Measurements from ENCODE around the gene NTN3. TPM values are rescaled to one million over a fixed set of nuclear protein-coding genes. Genes with fewer than 3 reads are reported as not detected.
A peak's percentile ranks its signal among the peaks of the same experiment; 100 is the strongest.

The NTN3 gene
- total and polyA plus RNA-seq, 2 of the 8 experiments (the other 6 are each of a cell fraction or from before 2014, with no cell fraction given) = 0.30 to 0.34 TPM

- TF ChIP-seq KDM4A (IDR thresholded peaks at IDR 0.05; ENCODE audit: low read depth, low read length, severe bottlenecking) (peak; percentile 83), RAD21 (IDR thresholded peaks at IDR 0.05 in 1 of 2, conservative IDR thresholded peaks at IDR 0.05 in 1 of 2; ENCODE audit: low read depth in 2 of 2, low read length in 2 of 2) (no peak; a peak in 1 of 4 replicates), MAX (IDR thresholded peaks at IDR 0.05) (peak; percentile 98), RBBP5 (IDR thresholded peaks at IDR 0.05; ENCODE audit: borderline replicate concordance, low read depth, low read length) (peak; percentile 62; the same call in 1 of the 2 replicates), NANOG (IDR thresholded peaks at IDR 0.05; ENCODE audit: insufficient read depth, low read depth, low read length, poor library complexity, severe bottlenecking) (no peak), TAF1 (IDR thresholded peaks at IDR 0.05; ENCODE audit: low read depth, low read length) (peak; percentile 80), CHD2 (IDR thresholded peaks at IDR 0.05; ENCODE audit: low read length) (peak; percentile 67), ASH2L (IDR thresholded peaks at IDR 0.05; ENCODE audit: low read length) (peak; percentile 74), TCF12 (IDR thresholded peaks at IDR 0.05; ENCODE audit: low read depth, low read length) (no peak), POLR2AphosphoS5 (IDR thresholded peaks at IDR 0.05; ENCODE audit: low read depth, low read length) (peak; percentile 10; the same call in 1 of the 2 replicates), KDM1A (IDR thresholded peaks at IDR 0.05; ENCODE audit: borderline replicate concordance, low read length) (no peak), FOSL1 (IDR thresholded peaks at IDR 0.05; ENCODE audit: insufficient read depth, low read depth, low read length) (no peak), SAP30 (IDR thresholded peaks at IDR 0.05; ENCODE audit: insufficient read depth, insufficient replicate concordance, low read length) (no peak), CTCF (IDR thresholded peaks at IDR 0.05; ENCODE audit: control extremely low read depth in 1 of 3, insufficient read depth in 1 of 3, low read depth in 1 of 3, low read length in 3 of 3) (0 out of 4 replicates have a peak, but pooled peaks of 1 of the 3 experiments have one; percentile 2), POLR2A (IDR thresholded peaks at IDR 0.05; ENCODE audit: control extremely low read depth in 1 of 2, low read depth in 2 of 2, low read length in 2 of 2) (no peak; a peak in 1 of 3 replicates), SP1 (IDR thresholded peaks at IDR 0.05; ENCODE audit: low read depth, low read length) (peak; percentile 94), E2F6 (IDR thresholded peaks at IDR 0.05) (peak; percentile 97), ATF2 (IDR thresholded peaks at IDR 0.05; ENCODE audit: low read length) (no peak)
Observed at GRCh38 chr16:2429034-2429770, 41.9 kb upstream of the NTN3 start, which contains the start of gene CCNF (continued).
